ENCODE data around the gene POU6F2. TPM values are rescaled to one million over a fixed set of nuclear protein-coding genes. Genes with fewer than 3 reads are reported as not detected.
A peak's percentile ranks its signal among the peaks of the same experiment; 100 is the strongest.

POU6F2 gene
- total RNA-seq, 2 donors from 2014 or later = 5.2 to 6.3 TPM

DNA sequence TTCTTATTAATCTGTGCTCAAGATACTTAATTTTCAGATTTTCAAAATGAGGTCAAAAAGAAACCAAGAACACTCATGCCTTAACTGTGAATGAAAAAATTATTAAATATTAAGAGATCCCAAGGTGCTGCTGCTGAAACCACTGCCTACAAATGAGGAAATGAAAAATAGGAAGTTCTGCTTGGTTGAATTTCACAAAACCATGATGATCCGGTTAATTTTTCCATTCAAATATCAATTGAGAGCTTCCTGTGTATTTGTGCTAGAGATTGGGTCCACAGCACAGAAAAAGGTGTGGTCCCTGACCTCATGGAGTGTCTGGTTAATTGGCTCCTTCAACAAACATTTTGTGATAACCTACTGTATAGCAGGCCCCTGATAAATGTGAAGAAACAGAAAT is 455.8 kb downstream of the POU6F2 start:
- Histone ChIP-seq H3K4me3 (no peak overlapping the region), H3K9me3 (no peaks in the 10 kb centered on the region), H3K4me1 (no peaks in the 10 kb centered on the region), H3K36me3 (replicated peaks in 1 of 2; ENCODE audit: insufficient read depth in 1 of 2, low read depth in 2 of 2) (no peaks in the 10 kb centered on the region), H3K27ac (no peak overlapping the region), H3K27me3 (no peaks in the 10 kb centered on the region)
- ATAC-seq (no peak), DNase-seq (no peak)
- 48 to 54% methylated on average over 1 of the region's 1 CpG for WGBS, 2 donors
- TF ChIP-seq, protein P1, sequence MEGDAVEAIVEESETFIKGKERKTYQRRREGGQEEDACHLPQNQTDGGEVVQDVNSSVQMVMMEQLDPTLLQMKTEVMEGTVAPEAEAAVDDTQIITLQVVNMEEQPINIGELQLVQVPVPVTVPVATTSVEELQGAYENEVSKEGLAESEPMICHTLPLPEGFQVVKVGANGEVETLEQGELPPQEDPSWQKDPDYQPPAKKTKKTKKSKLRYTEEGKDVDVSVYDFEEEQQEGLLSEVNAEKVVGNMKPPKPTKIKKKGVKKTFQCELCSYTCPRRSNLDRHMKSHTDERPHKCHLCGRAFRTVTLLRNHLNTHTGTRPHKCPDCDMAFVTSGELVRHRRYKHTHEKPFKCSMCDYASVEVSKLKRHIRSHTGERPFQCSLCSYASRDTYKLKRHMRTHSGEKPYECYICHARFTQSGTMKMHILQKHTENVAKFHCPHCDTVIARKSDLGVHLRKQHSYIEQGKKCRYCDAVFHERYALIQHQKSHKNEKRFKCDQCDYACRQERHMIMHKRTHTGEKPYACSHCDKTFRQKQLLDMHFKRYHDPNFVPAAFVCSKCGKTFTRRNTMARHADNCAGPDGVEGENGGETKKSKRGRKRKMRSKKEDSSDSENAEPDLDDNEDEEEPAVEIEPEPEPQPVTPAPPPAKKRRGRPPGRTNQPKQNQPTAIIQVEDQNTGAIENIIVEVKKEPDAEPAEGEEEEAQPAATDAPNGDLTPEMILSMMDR (IDR thresholded peaks at IDR 0.05) = no peak
- TF ChIP-seq POLR2A (IDR thresholded peaks at IDR 0.05) = no peak
- intact Hi-C loops (cut with DNase I) = no loop called here

- Histone ChIP-seq H3K9me3 (no peaks in the 10 kb centered on the region), H3K4me1 (no peaks in the 10 kb centered on the region), H3K4me3 (no peak overlapping the region), H3K36me3 (replicated peaks in 1 of 2; ENCODE audit: insufficient read depth in 1 of 2, low read depth in 2 of 2) (no peaks in the 10 kb centered on the region), H3K27ac (no peak overlapping the region), H3K27me3 (no peaks in the 10 kb centered on the region)
- DNase-seq (no peak), ATAC-seq (no peak)
- intact Hi-C loops (cut with DNase I) = no loop called here
- WGBS, 2 donors = 27 to 52% methylated on average over 3 of the region's 3 CpGs
- TF ChIP-seq POLR2A (IDR thresholded peaks at IDR 0.05) = no peak
These were observed 456.3 kb downstream of the POU6F2 start for GRCh38 chr7:39434012-39434411.

- Histone ChIP-seq H3K36me3 (replicated peaks in 1 of 2; ENCODE audit: insufficient read depth in 1 of 2, low read depth in 2 of 2) (no peaks in the 10 kb centered on the region), H3K4me3 (no peak overlapping the region), H3K9me3 (no peaks in the 10 kb centered on the region), H3K4me1 (no peaks in the 10 kb centered on the region), H3K27me3 (no peaks in the 10 kb centered on the region), H3K27ac (no peak overlapping the region)
- no peak for TF ChIP-seq POLR2A (IDR thresholded peaks at IDR 0.05)
- TF ChIP-seq, protein P1 (IDR thresholded peaks at IDR 0.05) = no peak
- intact Hi-C loops (cut with DNase I) = no loop called here
- DNase-seq (no peak), ATAC-seq (no peak)
- 54 to 77% methylated on average over 3 of the region's 3 CpGs for WGBS, 2 donors
These were observed 468.8 kb downstream of the POU6F2 start for GRCh38 chr7:39446546-39446945.

- no peaks in the 10 kb centered on the region for H3K4me1 ChIP-seq
- H3K4me3 ChIP-seq = no peak overlapping the region
- no peaks in the 10 kb centered on the region for H3K27me3 ChIP-seq
- DNase-seq (no peak), ATAC-seq (no peak)
- intact Hi-C loops (cut with DNase I) = no loop called here
- no peaks in the 10 kb centered on the region for H3K36me3 ChIP-seq (replicated peaks in 1 of 2; ENCODE audit: insufficient read depth in 1 of 2, low read depth in 2 of 2)
- no peak overlapping the region for H3K27ac ChIP-seq
- no peak for TF ChIP-seq POLR2A (IDR thresholded peaks at IDR 0.05)
- TF ChIP-seq, protein P1 (IDR thresholded peaks at IDR 0.05) = no peak
- WGBS, 2 donors = 68 to 72% methylated on average over 3 of the region's 3 CpGs
- H3K9me3 ChIP-seq = no peaks in the 10 kb centered on the region
These were observed 474.2 kb downstream of the POU6F2 start for GRCh38 chr7:39451901-39452300.

- no peaks in the 10 kb centered on the region for H3K4me1 ChIP-seq
- ATAC-seq (peak; percentile 30), DNase-seq (peak; percentile 34 to 64 (median 48))
- TF ChIP-seq, protein P1 (IDR thresholded peaks at IDR 0.05) = peak; percentile 38 to 56 (median 50)
- TF ChIP-seq POLR2A (IDR thresholded peaks at IDR 0.05) = no peak
- no peak overlapping the region for H3K4me3 ChIP-seq
- no peaks in the 10 kb centered on the region for H3K36me3 ChIP-seq (replicated peaks in 1 of 2; ENCODE audit: insufficient read depth in 1 of 2, low read depth in 2 of 2)
- no peak overlapping the region for H3K27ac ChIP-seq
- WGBS, 2 donors = 33 to 44% methylated on average over 5 of the region's 5 CpGs
- H3K27me3 ChIP-seq = no peaks in the 10 kb centered on the region
- intact Hi-C loops (cut with DNase I) = no loop called here
- no peaks in the 10 kb centered on the region for H3K9me3 ChIP-seq
These were observed 476.1 kb downstream of the POU6F2 start for GRCh38 chr7:39453743-39454355.

All from body of pancreas (tissue), 4 donors.